GM19372 (cell line): Measurements from ENCODE around the gene MST1.

ENCODE experiments used
- ATAC-seq: cut with Tn5 transposase; IDR thresholded peaks from one replicate; pipeline ENCODE4 v1.9.1; 2021; ENCODE audit warnings: mild to moderate bottlenecking, low read depth, moderate library complexity; ENCODE audit not compliant: unreplicated experiment

MST1 gene

GRCh38 chr3:49659756-49660155 is 29.5 kb downstream of the MST1 start:
- ATAC-seq, result no peak

GRCh38 chr3:49658711-49659110 is 30.6 kb downstream of the MST1 start:
- ATAC-seq, result no peak

- ATAC-seq, result no peak
Observed at GRCh38 chr3:49657208-49657915, 31.9 kb downstream of the MST1 start.

GRCh38 chr3:49656541-49657112 is 32.6 kb downstream of the MST1 start:
- no peak for ATAC-seq

DNA sequence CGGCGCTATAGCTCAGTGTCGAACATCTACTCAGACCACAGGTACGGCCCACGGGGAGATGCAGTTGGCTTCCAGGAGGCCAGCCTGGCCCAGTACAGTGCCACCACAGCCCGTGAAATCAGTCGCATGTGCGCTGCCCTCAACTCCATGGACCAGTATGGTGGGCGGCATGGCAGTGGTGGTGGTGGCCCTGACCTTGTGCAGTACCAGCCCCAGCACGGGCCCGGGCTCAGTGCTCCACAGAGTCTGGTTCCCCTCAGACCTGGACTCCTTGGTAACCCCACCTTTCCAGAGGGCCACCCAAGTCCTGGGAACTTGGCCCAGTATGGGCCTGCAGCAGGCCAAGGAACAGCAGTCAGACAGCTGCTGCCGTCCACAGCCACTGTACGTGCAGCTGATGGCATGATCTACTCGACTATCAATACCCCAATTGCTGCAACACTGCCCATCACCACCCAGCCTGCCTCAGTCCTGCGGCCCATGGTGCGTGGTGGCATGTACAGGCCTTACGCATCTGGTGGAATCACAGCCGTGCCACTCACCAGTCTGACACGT is 33.5 kb downstream of the MST1 start:
- no peak for ATAC-seq

GRCh38 chr3:49654955-49655556 is 34.2 kb downstream of the MST1 start:
- ATAC-seq, result no peak

GRCh38 chr3:49654176-49654825 is 35.0 kb downstream of the MST1 start:
- no peak for ATAC-seq

DNA sequence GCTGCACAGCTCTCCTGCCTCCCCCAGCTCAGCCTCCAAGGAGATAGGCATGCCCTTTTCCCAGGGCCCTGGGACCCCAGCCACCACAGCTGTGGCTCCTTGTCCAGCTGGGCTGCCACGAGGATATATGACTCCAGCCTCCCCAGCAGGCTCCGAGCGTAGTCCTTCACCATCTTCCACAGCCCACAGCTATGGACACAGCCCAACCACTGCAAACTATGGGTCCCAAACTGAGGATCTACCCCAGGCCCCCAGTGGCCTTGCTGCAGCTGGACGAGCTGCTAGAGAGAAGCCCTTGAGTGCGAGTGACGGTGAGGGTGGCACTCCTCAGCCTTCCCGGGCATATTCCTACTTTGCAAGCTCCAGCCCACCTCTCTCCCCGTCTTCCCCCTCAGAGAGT is 35.7 kb downstream of the MST1 start:
- ATAC-seq, result no peak

DNA sequence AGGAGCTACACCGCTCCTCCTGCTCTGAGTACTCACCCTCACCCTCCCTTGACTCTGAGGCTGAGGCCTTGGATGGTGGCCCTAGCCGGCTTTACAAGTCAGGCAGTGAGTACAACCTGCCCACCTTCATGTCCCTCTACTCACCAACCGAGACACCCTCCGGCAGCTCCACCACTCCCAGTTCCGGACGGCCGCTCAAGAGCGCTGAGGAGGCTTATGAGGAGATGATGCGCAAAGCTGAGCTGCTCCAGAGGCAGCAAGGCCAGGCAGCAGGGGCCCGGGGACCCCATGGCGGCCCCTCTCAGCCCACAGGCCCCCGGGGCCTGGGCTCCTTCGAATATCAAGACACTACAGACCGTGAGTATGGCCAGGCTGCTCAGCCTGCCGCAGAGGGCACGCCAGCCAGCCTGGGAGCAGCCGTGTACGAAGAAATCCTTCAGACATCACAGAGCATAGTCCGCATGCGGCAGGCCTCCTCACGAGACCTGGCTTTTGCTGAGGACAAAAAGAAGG is 36.3 kb downstream of the MST1 start:
- ATAC-seq, result no peak

- ATAC-seq, result no peak
Observed at GRCh38 chr3:49652218-49652902, 36.9 kb downstream of the MST1 start.

DNA sequence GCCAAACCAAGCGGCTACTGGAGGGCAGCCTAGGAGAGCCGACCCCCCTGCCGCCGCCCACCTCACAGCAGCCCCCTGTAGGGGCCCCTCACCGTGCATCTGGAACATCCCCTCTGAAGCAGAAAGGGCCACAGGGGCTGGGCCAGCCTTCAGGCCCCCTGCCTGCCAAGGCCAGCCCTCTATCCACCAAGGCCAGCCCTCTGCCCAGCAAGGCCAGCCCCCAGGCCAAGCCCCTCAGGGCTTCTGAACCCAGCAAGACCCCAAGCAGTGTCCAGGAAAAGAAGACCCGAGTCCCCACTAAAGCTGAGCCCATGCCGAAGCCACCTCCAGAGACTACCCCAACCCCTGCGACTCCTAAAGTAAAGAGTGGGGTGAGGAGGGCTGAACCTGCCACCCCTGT is 38.6 kb downstream of the MST1 start:
- ATAC-seq, result no peak

GRCh38 chr3:49650177-49650576 is 39.1 kb downstream of the MST1 start:
- no peak for ATAC-seq

- no peak for ATAC-seq
Observed at GRCh38 chr3:49649576-49649975, 39.7 kb downstream of the MST1 start.

- no peak for ATAC-seq
Observed at GRCh38 chr3:49648354-49649019, 40.8 kb downstream of the MST1 start.

GRCh38 chr3:49647741-49648140 is 41.5 kb downstream of the MST1 start:
- ATAC-seq, result no peak

DNA sequence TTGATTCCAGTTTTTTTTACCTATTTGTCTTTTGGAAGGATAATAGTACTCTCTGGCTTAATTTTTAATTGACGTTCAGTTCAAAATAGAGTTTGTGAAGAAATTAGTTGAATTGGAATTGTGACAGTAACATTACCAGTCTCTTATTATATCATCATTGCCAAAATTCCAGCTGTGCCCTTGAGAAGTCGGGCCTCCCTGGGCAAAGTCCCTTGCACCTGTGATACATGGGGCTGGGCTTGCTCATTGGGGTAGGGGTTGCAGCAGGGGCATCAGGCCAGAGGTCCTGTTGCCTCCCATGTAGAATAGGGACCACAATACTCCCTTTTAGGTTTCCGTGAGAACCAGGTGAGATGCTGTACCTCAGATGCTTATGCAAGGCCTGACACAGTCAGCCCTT is 43.0 kb downstream of the MST1 start:
- no peak for ATAC-seq

DNA sequence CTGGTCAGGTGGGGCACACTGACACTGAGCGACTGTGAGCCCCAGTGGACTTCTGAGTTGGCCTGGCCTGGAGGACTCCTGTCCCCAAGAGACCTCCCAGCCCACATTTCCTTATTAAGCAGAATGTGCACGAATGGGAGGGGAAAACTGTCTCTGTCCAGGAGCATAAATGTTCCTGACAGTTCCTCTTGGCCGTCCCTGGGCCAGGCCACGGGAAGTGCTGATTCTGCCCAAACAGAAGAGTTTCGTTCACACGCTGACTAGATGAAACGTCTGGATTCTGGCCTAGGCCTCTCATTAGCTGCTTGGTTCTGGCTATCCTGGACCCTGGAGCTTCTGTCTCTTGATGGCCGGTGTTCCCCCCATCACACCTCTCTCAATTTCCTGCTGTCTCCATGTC is 44.6 kb downstream of the MST1 start:
- no peak for ATAC-seq

DNA sequence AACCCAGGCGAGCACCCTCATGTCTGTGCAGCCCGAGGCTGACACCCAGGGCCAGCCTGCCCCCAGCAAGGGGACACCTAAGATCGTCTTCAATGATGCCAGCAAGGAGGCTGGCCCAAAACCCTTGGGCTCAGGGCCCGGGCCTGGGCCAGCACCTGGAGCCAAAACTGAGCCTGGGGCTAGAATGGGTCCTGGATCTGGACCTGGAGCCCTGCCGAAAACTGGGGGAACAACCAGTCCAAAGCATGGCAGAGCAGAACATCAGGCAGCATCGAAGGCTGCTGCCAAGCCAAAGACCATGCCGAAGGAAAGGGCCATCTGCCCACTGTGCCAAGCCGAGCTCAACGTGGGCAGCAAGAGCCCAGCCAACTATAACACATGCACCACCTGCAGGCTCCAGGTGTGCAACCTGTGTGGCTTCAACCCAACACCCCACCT is 46.5 kb downstream of the MST1 start:
- no peak for ATAC-seq

DNA sequence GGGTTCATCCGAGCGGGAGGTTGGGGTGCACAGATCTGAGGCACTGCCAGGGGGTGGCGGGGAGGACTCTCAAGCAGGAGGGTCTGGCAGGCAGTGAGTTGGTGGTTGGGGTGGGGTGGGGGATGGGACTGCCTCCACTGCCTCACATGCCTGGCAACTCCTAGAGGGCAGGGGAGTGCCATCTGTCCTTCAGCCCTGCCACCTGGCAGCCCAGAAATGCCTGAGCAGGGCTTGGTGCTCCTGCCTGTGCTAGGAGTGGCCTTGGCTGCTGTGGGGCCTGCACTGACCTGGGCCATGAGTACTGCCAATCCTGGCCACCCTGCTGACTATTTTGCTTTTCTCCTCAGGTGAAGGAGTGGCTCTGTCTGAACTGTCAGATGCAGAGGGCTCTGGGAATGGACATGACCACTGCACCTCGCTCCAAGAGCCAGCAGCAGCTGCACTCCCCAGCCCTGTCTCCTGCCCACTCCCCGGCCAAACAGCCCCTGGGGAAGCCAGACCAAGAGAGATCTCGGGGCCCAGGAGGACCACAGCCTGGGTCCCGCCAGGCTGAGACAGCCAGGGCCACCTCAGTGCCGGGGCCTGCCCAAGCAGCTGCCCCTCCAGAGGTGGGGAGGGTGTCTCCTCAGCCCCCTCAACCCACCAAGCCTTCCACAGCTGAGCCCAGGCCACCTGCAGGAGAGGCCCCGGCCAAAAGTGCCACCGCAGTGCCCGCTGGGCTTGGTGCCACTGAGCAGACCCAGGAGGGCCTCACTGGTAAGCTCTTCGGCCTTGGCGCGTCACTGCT is 47.2 kb downstream of the MST1 start:
- no peak for ATAC-seq
